ENCODE measurements around the gene LIX1. TPM values are rescaled to one million over a fixed set of nuclear protein-coding genes. Genes with fewer than 3 reads are reported as not detected.
"Not testable (repeated sequence)": the region's sequence is repeated elsewhere in the genome, so short reads cannot be mapped to it uniquely, and the experiment has no call there.

Gene LIX1
- total RNA-seq, 2 experiments from 2014 or later, result not detected

DNA sequence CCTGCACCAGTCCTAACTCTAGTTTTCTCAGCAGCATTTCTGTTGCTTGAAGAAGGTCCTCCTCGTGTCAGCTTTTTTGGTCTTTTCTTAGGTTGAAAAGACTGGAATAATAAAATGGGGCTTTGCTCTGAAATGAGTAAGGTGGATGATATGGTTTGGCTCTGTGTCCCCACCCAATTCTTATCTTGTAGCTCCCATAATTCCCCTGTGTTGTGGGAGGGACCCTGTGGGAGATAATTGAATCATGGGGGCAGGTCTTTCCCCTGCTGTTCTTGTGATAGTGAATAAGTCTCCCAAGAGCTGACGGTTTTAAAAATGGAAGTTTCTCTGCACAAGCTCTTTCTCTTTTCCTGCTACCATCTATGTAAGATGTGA is 53.6 kb downstream of the LIX1 start:
- Mint-ChIP-seq H3K4me1 (ENCODE audit: low read depth) (no peaks in the 10 kb centered on the region), H3K27me3 (ENCODE audit: low read depth) (peaks cover 9% of the 10 kb centered on the region), H3K9me3 (ENCODE audit: insufficient read depth) (peaks cover 8% of the 10 kb centered on the region), H3K4me3 (no peak overlapping the region), H3K36me3 (ENCODE audit: low read depth) (peaks cover 3% of the 10 kb centered on the region), H3K27ac (no peak overlapping the region)
- ChIA-PET CTCF (no interaction called here), POLR2A (interaction anchor here (0.6 kb wide), 1 partner anchor 22 kb away, joined by 3 read pairs; no protein-coding TSS in a partner anchor)
- ATAC-seq, result no peak
- DNase-seq, result no peak

DNA sequence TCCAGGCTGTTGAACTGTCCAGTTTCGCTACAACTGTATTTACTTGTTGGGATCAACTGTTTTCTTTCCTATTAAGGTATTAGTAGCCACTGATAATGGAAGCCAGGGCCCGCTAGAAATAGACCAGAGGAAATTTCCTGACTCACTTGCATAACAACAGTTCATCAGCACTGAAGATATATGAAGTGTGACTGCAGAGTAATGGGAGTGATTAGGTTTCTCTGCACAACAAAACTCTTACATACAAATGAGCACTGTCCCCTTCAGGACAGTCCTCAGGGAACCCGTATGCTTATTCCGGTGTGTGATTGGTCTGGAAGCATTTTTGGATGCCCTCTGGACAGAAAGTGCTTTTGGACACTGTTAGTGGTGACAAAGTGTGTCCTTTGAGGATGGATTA is 55.3 kb downstream of the LIX1 start:
- CTCF ChIA-PET, result no interaction called here
- Mint-ChIP-seq H3K27ac (no peak overlapping the region), H3K36me3 (ENCODE audit: low read depth) (peaks cover 3% of the 10 kb centered on the region), H3K4me3 (no peak overlapping the region), H3K4me1 (ENCODE audit: low read depth) (peaks cover 4% of the 10 kb centered on the region), H3K9me3 (ENCODE audit: insufficient read depth) (peaks cover 8% of the 10 kb centered on the region), H3K27me3 (ENCODE audit: low read depth) (peaks cover 7% of the 10 kb centered on the region)
- DNase-seq, result no peak
- ATAC-seq, result no peak
- POLR2A ChIA-PET, result no interaction called here

DNA sequence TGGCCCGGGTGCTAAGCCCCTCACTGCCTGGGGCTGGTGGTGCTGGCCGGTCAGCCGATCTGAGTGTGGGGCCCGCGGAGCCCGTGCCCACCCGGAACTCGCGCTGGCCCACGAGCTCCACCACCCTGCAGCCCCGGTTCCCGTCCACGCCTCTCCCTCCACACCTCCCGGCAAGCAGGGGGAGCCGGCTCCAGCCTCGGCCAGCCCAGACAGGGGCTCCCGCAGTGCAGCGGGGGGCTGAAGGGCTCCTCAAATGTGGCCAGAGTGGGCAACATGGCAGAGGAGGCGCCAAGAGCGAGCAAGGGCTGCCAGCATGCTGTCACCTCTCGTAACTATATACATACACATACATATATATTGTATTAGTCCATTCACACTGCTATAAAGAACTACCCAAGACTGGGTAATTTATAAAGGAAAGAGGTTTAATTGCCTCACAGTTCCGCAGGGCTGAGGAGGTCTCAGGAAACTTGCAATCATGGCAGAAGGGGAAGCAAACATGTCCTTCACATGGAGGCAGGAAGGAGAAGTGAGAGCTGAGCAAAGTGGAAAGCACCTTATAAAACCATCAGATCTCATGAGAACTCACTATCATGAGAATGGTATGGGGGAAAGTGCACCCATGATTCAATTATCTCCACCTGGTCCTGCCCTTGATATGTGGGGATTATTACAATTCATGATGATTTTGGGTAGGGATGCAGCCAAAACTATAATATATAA is 56.8 kb downstream of the LIX1 start:
- POLR2A ChIA-PET, result no interaction called here
- CTCF ChIA-PET, result no interaction called here
- Mint-ChIP-seq H3K27me3 (ENCODE audit: low read depth) (peaks cover 3% of the 10 kb centered on the region), H3K9me3 (ENCODE audit: insufficient read depth) (peaks cover 8% of the 10 kb centered on the region), H3K27ac (no peak overlapping the region), H3K4me1 (ENCODE audit: low read depth) (peaks cover 12% of the 10 kb centered on the region), H3K4me3 (no peak overlapping the region), H3K36me3 (ENCODE audit: low read depth) (peaks cover 3% of the 10 kb centered on the region)
- ATAC-seq (no peak), DNase-seq (no peak)

DNA sequence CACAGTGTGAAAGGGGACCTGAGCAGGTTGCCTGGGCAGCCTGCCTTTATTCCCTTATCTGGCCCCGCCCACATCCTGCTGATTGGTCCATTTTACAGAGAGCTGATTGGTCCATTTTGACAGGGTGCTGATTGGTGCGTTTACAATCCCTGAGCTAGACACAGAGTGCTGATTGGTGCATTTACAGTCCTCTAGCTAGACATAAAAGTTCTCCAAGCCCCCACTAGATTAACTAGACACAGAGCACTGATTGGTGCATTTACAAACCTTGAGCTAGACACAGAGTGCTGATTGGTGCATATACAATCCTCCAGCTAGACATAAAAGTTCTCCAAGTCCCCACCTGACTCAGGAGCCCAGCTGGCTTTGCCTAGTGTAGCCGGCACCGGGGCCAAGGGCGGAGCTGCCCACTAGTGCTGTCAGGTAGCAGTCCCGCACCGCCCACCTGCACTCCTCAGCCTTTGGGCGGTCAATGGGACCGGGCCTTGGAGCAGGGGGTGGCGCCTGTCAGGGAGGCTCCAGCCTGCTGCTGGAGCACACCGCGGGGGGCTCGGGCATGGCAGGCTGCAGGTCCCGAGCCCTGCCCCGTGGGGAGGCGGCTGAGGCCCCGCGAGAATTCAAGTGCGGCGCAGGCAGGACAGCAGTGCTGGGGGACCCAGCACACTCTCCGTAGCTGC is 57.5 kb downstream of the LIX1 start:
- ATAC-seq, H3K4me3 Mint-ChIP-seq: not testable (repeated sequence)
- peaks cover 12% of the 10 kb centered on the region for H3K4me1 Mint-ChIP-seq (ENCODE audit: low read depth)

DNA sequence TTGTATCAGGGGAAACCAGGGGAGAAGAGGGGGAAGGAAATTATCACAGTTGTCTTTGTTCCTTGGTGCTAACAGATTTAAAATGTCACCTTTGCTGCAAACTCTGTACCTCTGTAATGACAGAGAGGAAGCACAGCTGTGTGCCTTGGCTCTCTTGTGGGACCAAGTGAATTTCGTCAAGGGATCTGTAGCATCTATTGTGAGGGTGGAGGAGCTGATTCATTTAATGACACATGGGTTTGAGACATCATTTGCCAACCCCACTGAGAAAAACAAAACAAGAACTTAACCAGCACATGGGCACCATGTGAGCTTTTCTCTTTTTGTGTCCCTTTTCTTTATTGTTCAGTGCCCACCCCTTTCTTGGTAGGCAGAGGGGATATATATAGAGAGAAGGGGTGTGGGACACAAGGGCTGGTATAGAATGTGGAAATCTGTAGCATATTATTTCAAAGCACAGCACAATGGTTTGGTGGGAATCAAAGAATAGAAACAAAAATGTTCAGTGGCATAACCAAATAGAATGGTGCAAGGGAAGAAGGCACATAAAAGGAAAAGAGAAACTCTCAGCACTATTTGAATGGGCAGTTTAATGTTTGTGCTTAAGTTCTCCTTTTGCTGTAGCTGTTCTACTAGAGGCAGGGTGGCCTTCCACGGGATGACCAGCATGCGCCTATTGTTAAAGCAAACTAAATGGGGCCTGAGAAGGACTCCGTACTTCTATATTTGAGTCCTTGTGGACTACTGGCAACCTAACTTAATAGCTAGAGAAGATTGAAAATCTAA is 63.3 kb downstream of the LIX1 start:
- no peaks in the 10 kb centered on the region for H3K27me3 Mint-ChIP-seq (ENCODE audit: low read depth)
- no peak for ATAC-seq
- no peak for DNase-seq
- peaks cover 12% of the 10 kb centered on the region for H3K4me1 Mint-ChIP-seq (ENCODE audit: low read depth)
- H3K27ac Mint-ChIP-seq, result no peak overlapping the region
- H3K4me3 Mint-ChIP-seq, result no peak overlapping the region
- CTCF ChIA-PET, result interaction anchor here (0.9 kb wide), 1 partner anchor 63 kb away, joined by 3 read pairs; the partner anchor contains the start of gene LIX1
- POLR2A ChIA-PET, result no interaction called here
- peaks cover 3% of the 10 kb centered on the region for H3K9me3 Mint-ChIP-seq (ENCODE audit: insufficient read depth)
- no peaks in the 10 kb centered on the region for H3K36me3 Mint-ChIP-seq (ENCODE audit: low read depth)

More for the DNA sequence above, 57.5 kb downstream of the LIX1 start:
- H3K27me3 Mint-ChIP-seq (ENCODE audit: low read depth); H3K36me3 Mint-ChIP-seq (ENCODE audit: low read depth); H3K27ac Mint-ChIP-seq; DNase-seq; POLR2A ChIA-PET; H3K9me3 Mint-ChIP-seq (ENCODE audit: insufficient read depth): not testable (repeated sequence)
- CTCF ChIA-PET, result interaction anchor here (1.4 to 1.6 kb wide), 3 partner anchors 15 to 333 kb away, joined by 3 to 5 read pairs (median 3); partner anchors contain the start of gene LIX1

DNA sequence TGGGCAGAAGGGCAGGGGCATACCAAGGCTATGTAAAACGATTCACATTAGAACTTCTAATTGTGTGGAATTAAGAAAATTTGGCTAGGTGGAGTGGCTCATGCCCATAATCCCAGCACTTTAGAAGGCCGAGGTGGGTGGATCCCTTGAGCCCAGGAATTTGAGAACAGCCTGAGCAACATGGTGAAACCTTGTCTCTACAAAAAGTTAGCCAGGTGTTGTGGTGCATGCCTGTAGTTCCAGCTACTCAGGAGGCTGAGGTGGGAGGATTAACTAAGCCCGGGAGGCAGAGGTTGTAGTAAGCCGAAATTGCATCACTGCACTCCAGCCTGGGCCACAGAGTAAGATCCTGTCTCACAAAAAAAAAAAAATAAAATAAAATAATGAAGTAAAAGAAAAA is 65.2 kb downstream of the LIX1 start:
- H3K4me3 Mint-ChIP-seq, result no peak overlapping the region
- ChIA-PET POLR2A (no interaction called here), CTCF (no interaction called here)
- no peaks in the 10 kb centered on the region for H3K27me3 Mint-ChIP-seq (ENCODE audit: low read depth)
- no peaks in the 10 kb centered on the region for H3K9me3 Mint-ChIP-seq (ENCODE audit: insufficient read depth)
- peaks cover 8% of the 10 kb centered on the region for H3K4me1 Mint-ChIP-seq (ENCODE audit: low read depth)
- ATAC-seq (no peak), DNase-seq (no peak)
- no peaks in the 10 kb centered on the region for H3K36me3 Mint-ChIP-seq (ENCODE audit: low read depth)
- no peak overlapping the region for H3K27ac Mint-ChIP-seq

DNA sequence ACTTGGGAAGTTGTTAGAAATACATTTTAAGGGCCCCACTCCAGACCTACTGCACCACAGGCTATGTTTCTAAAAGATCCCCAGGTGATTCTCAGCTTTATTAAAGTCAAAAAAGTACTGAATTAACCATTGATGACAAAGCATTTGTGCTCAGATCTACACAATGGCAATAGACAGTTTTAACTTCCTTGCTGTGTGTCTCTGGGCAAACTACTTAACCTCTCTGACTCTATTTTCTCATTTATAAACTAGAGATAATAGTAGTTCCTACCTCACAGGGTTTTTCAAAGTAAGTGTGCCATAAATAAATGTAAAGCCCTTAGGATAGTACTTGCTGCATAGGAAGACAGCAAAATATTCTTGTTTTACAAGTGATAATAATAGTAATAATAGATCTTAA is 66.3 kb downstream of the LIX1 start:
- H3K4me3 Mint-ChIP-seq, result no peak overlapping the region
- H3K36me3 Mint-ChIP-seq (ENCODE audit: low read depth), result no peaks in the 10 kb centered on the region
- no peaks in the 10 kb centered on the region for H3K27me3 Mint-ChIP-seq (ENCODE audit: low read depth)
- no peaks in the 10 kb centered on the region for H3K9me3 Mint-ChIP-seq (ENCODE audit: insufficient read depth)
- no peak for DNase-seq
- peaks cover 2% of the 10 kb centered on the region for H3K4me1 Mint-ChIP-seq (ENCODE audit: low read depth)
- H3K27ac Mint-ChIP-seq, result no peak overlapping the region
- ATAC-seq, result no peak
- ChIA-PET POLR2A (no interaction called here), CTCF (no interaction called here)

DNA sequence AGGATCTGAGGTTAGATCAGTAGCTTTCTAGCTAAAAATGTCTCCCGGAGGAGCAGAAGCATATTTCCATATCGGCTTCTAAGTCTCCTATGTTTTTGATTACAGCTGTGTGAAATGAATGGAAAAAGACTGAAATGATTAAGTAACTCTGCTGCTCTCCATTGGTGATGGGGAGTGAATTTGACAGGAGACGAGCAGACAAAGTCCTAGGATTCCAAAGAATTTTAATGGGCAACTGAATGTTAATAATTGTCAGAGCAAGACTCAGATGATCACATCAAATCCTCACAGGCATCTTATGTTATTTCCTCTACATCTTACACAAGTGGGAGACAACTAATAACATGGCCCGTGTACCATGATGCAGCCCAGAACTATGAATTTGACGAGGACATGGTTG is 66.8 kb downstream of the LIX1 start:
- ChIA-PET CTCF (interaction anchor here (1.4 kb wide), 1 partner anchor 8 kb away, joined by 4 read pairs; no protein-coding TSS in a partner anchor), POLR2A (no interaction called here)
- no peak overlapping the region for H3K4me3 Mint-ChIP-seq
- DNase-seq (no peak), ATAC-seq (no peak)
- H3K4me1 Mint-ChIP-seq (ENCODE audit: low read depth), result no peaks in the 10 kb centered on the region
- no peaks in the 10 kb centered on the region for H3K27me3 Mint-ChIP-seq (ENCODE audit: low read depth)
- no peaks in the 10 kb centered on the region for H3K9me3 Mint-ChIP-seq (ENCODE audit: insufficient read depth)
- H3K36me3 Mint-ChIP-seq (ENCODE audit: low read depth), result no peaks in the 10 kb centered on the region
- no peak overlapping the region for H3K27ac Mint-ChIP-seq

DNA sequence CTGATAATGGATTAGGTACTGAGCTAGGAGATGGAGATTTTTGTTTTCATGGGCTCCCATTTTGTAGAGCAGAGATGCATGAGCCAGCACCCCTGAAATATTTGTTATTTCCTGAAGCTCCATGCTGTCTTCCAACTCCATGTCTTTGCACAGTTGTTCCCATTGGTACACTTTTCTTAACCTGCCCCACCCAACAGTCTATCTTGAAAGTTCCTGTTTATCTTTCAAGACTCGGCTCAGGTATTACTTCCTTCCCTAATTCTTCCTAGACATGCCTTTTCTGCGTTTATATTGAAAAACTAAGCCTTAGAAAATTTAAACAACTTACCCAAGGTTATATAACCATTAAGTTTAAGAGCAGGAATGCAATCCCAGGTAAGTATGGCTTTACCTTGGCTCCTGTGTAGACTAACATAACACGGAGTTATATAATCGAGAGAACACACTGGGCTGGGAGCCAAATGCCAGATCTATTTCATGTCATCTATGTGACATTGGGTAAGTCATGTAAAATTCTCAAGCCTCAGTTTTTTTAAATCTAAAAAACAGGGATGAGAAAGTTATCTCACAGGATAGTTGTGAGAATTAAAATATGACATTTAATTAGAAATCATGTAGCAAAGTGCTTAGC is 67.4 kb downstream of the LIX1 start:
- ChIA-PET POLR2A (no interaction called here), CTCF (interaction anchor here (1.4 kb wide), 1 partner anchor 9 kb away, joined by 4 read pairs; no protein-coding TSS in a partner anchor)
- H3K4me1 Mint-ChIP-seq (ENCODE audit: low read depth), result no peaks in the 10 kb centered on the region
- no peaks in the 10 kb centered on the region for H3K9me3 Mint-ChIP-seq (ENCODE audit: insufficient read depth)
- no peak overlapping the region for H3K27ac Mint-ChIP-seq
- H3K36me3 Mint-ChIP-seq (ENCODE audit: low read depth), result no peaks in the 10 kb centered on the region
- DNase-seq (no peak), ATAC-seq (no peak)
- no peaks in the 10 kb centered on the region for H3K27me3 Mint-ChIP-seq (ENCODE audit: low read depth)
- no peak overlapping the region for H3K4me3 Mint-ChIP-seq

DNA sequence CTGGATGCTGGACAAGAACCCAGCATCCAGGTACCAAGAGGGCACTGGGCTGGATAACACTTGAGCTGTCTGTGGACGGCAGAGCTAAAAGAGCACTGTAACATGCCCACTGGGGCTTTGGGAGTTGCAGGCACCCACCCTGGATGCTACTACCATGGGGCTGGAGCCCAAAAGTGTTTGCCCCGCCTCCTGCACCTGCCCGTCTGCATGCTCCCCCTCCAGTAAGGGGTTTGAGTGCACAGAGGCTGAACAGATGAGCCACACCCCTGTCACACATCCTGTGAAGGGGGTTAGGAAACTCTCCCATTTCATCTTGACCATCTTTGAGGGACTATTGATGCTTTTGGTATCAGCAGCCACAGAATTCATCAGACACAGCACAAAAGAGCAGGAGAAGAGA is 69.0 kb downstream of the LIX1 start:
- DNase-seq (no peak), ATAC-seq (no peak)
- ChIA-PET POLR2A (no interaction called here), CTCF (no interaction called here)
- no peaks in the 10 kb centered on the region for H3K27me3 Mint-ChIP-seq (ENCODE audit: low read depth)
- no peak overlapping the region for H3K27ac Mint-ChIP-seq
- H3K9me3 Mint-ChIP-seq (ENCODE audit: insufficient read depth), result no peaks in the 10 kb centered on the region
- H3K4me1 Mint-ChIP-seq (ENCODE audit: low read depth), result no peaks in the 10 kb centered on the region
- H3K36me3 Mint-ChIP-seq (ENCODE audit: low read depth), result no peaks in the 10 kb centered on the region
- no peak overlapping the region for H3K4me3 Mint-ChIP-seq

DNA sequence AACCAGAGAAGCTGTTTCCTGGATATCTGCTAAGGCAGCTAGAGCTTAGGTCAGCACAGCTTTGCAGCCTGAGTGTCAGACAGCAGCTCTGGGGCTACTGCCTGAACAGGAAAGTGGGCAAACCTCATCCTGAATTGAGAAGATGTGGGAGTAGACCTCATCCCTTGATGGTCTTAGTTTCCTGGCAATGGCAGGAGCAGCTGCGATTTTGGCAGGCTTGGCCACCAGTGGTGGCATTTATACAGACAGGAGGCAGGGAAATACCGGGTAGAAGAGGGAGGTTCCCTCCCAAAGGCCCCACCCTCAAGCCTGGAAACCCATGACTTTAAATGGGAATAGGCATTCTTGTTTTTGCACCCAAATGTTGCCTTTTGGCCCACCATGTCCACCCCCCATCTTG is 69.7 kb downstream of the LIX1 start:
- Mint-ChIP-seq H3K27me3 (ENCODE audit: low read depth) (peaks cover under 1% of the 10 kb centered on the region), H3K4me3 (no peak overlapping the region), H3K9me3 (ENCODE audit: insufficient read depth) (no peaks in the 10 kb centered on the region), H3K36me3 (ENCODE audit: low read depth) (no peaks in the 10 kb centered on the region), H3K4me1 (ENCODE audit: low read depth) (no peaks in the 10 kb centered on the region), H3K27ac (no peak overlapping the region)
- no peak for ATAC-seq
- DNase-seq, result no peak
- ChIA-PET POLR2A (no interaction called here), CTCF (interaction anchor here (0.8 kb wide), 1 partner anchor 70 kb away, joined by 3 read pairs; the partner anchor contains the start of gene LIX1)
